SK-N-SH (cell line): ENCODE measurements around the gene SRGAP3. TPM values are rescaled to one million over a fixed set of nuclear protein-coding genes. Genes with fewer than 3 reads are reported as not detected.

ENCODE experiments used
- CTCF ChIA-PET: fragments of 300-600, 350-600 bp; formaldehyde crosslinking; extraction: SDS; loops from one replicate; lab custom pipeline; 2021; lab: Yijun Ruan, JAX
- POLR2A ChIA-PET: fragments of 350-600 bp; sonication (Branson Sonifier 250); formaldehyde crosslinking; extraction: SDS; loops from one replicate; lab custom pipeline; 2020; ENCODE audit warnings: antibody characterized with exemption, inconsistent platforms; lab: Yijun Ruan, JAX
- DNase-seq: peaks from one replicate; pipeline ENCODE4 v3.0.0; 2012
- H2AFZ ChIP-seq: fragments of 200-600 bp; sonication (generic); 2 replicates; pipeline ENCODE4 v1.8.1; 2016; ENCODE audit warnings: antibody characterized with exemption, mild to moderate bottlenecking, low read depth
- H3F3A ChIP-seq: fragments of 200-600 bp; sonication (generic); replicated peaks from 2 replicates; pipeline ENCODE3; 2016; ENCODE audit warnings: antibody characterized with exemption, mild to moderate bottlenecking; ENCODE audit not compliant: insufficient read depth
- H3K27ac ChIP-seq, 2 experiments: fragments of 200-500 bp in 1 of 2; fragments of 200-600 bp in 1 of 2; sonication (Bioruptor generic) in 1 of 2; sonication (generic), shearing (Covaris generic) in 1 of 2; 2 replicates each; pipeline versions ENCODE4 v1.5.1 to v1.6.1; 2014 to 2016; ENCODE audit warnings: low read depth in 2 of 2, inconsistent platforms in 1 of 2, low read length in 1 of 2, mild to moderate bottlenecking in 1 of 2, mixed read lengths in 1 of 2
- H3K27me3 ChIP-seq: fragments of 200-600 bp; sonication (generic), shearing (Covaris generic); 2 replicates; pipeline ENCODE4 v1.6.1; 2016; ENCODE audit warnings: mixed run types; ENCODE audit not compliant: insufficient read depth
- H3K36me3 ChIP-seq, 2 experiments: fragments of 200-500 bp in 1 of 2; fragments of 200-600 bp in 1 of 2; sonication (Bioruptor generic) in 1 of 2; sonication (generic) in 1 of 2; replicated peaks in 1 of 2; 2 replicates each; pipeline versions ENCODE3 to v1.5.1; 2014 to 2016; ENCODE audit warnings: low read length in 1 of 2, mild to moderate bottlenecking in 1 of 2; ENCODE audit not compliant: insufficient read depth in 2 of 2, control insufficient read depth in 1 of 2
- H3K4me1 ChIP-seq, 2 experiments: fragments of 200-500 bp in 1 of 2; fragments of 200-600 bp in 1 of 2; sonication (Bioruptor generic) in 1 of 2; sonication (generic), shearing (Covaris generic) in 1 of 2; 2 replicates each; pipeline versions ENCODE4 v1.5.1 to v1.6.1; 2014 to 2016; ENCODE audit warnings: low read depth in 1 of 2, low read length in 1 of 2, mixed run types in 1 of 2; ENCODE audit not compliant: insufficient read depth in 2 of 2, control insufficient read depth in 1 of 2
- H3K4me2 ChIP-seq: fragments of 200-600 bp; sonication (generic), shearing (Covaris generic); 2 replicates; pipeline ENCODE4 v1.6.1; 2017; ENCODE audit warnings: mixed run types
- H3K4me3 ChIP-seq, 2 experiments: fragments of 200-500 bp in 1 of 2; fragments of 200-600 bp in 1 of 2; sonication (Bioruptor generic) in 1 of 2; sonication (generic), shearing (Covaris generic) in 1 of 2; 2 replicates each; pipeline versions ENCODE4 v1.5.1 to v1.8.1; 2014 to 2016; ENCODE audit warnings: low read depth in 2 of 2, inconsistent platforms in 1 of 2, low read length in 1 of 2, mild to moderate bottlenecking in 1 of 2, mixed read lengths in 1 of 2, moderate library complexity in 1 of 2
- H3K79me2 ChIP-seq: fragments of 200-600 bp; sonication (generic); 2 replicates; pipeline ENCODE4 v1.8.1; 2017; ENCODE audit warnings: mild to moderate bottlenecking; ENCODE audit not compliant: insufficient read depth
- H3K9ac ChIP-seq: fragments of 200-600 bp; sonication (generic); 2 replicates; pipeline ENCODE4 v1.6.1; 2017; ENCODE audit warnings: mixed run types
- H3K9me2 ChIP-seq: fragments of 200-600 bp; sonication (generic); 2 replicates; pipeline ENCODE4 v1.6.1; 2017; ENCODE audit warnings: mixed run types
- H3K9me3 ChIP-seq: fragments of 200-600 bp; sonication (generic); 2 replicates; pipeline ENCODE4 v1.6.1; 2017; ENCODE audit warnings: mixed run types, mild to moderate bottlenecking, moderate library complexity
- H4K20me1 ChIP-seq: fragments of 200-600 bp; sonication (generic); 2 replicates; pipeline ENCODE4 v1.6.1; 2017; ENCODE audit warnings: mild to moderate bottlenecking, mixed run types; ENCODE audit not compliant: insufficient read depth
- EP300 ChIP-seq, 2 experiments: IDR thresholded peaks; 2 replicates each; pipeline versions ENCODE4 v1.4.0 to v1.6.1; 2012; ENCODE audit warnings: borderline replicate concordance in 1 of 2, low read depth in 1 of 2, low read length in 1 of 2
- EZH2phosphoT487 ChIP-seq: fragments of 200-600 bp; sonication (generic); IDR thresholded peaks from 2 replicates; pipeline ENCODE4 v1.6.1; 2017; ENCODE audit warnings: low read depth, mixed run types, mild to moderate bottlenecking, antibody characterized with exemption, moderate library complexity, borderline replicate concordance
- FOXJ3 ChIP-seq: sonication (generic); formaldehyde crosslinking; IDR thresholded peaks from 2 replicates; pipeline ENCODE4 v1.5.1; 2020; ENCODE audit warnings: mild to moderate bottlenecking, missing genetic modification reagents
- FOXM1 ChIP-seq: IDR thresholded peaks from 2 replicates; pipeline ENCODE4 v1.4.0; 2012; ENCODE audit warnings: low read depth, mild to moderate bottlenecking
- GATA2 ChIP-seq: sonication (generic); formaldehyde crosslinking; IDR thresholded peaks from 2 replicates; pipeline ENCODE4 v1.5.0; 2020; ENCODE audit warnings: mild to moderate bottlenecking, missing genetic modification reagents
- IRF3 ChIP-seq: fragments of 150-350 bp; IDR thresholded peaks from 2 replicates; pipeline ENCODE4 v1.6.1; 2016; ENCODE audit warnings: mild to moderate bottlenecking, low read depth, low read length
- MAX ChIP-seq: IDR thresholded peaks from 2 replicates; pipeline ENCODE4 v1.4.0; 2012; ENCODE audit warnings: low read depth
- POLR2AphosphoS5 ChIP-seq: IDR thresholded peaks from 2 replicates; pipeline ENCODE4 v1.6.1; 2012; ENCODE audit warnings: low read depth, low read length
- RAD21 ChIP-seq: IDR thresholded peaks from 2 replicates; pipeline ENCODE4 v1.6.1; 2012; ENCODE audit warnings: mild to moderate bottlenecking, low read length
- RCOR1 ChIP-seq: fragments of 150-350 bp; IDR thresholded peaks from 2 replicates; pipeline ENCODE4 v1.6.1; 2017; ENCODE audit warnings: antibody characterized with exemption, low read length
- RFX5 ChIP-seq: IDR thresholded peaks from 2 replicates; pipeline ENCODE4 v1.6.1; 2012; ENCODE audit warnings: mild to moderate bottlenecking, improper control_type of control experiment, low read length
- RXRA ChIP-seq: IDR thresholded peaks from 2 replicates; pipeline ENCODE4 v1.4.0; 2012; ENCODE audit warnings: low read depth, mild to moderate bottlenecking, borderline replicate concordance
- SMC3 ChIP-seq: IDR thresholded peaks from 2 replicates; pipeline ENCODE4 v1.6.1; 2012; ENCODE audit warnings: low read depth, low read length, improper control_type of control experiment
- TCF12 ChIP-seq: IDR thresholded peaks from 2 replicates; pipeline ENCODE4 v1.4.0; 2012
- TEAD4 ChIP-seq: IDR thresholded peaks from 2 replicates; pipeline ENCODE4 v1.4.0; 2012; ENCODE audit warnings: mild to moderate bottlenecking, borderline replicate concordance; ENCODE audit not compliant: insufficient read depth
- USF2 ChIP-seq: fragments of 150-350 bp; IDR thresholded peaks from 2 replicates; pipeline ENCODE4 v1.6.1; 2017; ENCODE audit warnings: antibody characterized with exemption, low read length, low read depth, borderline replicate concordance
- ZBTB33 ChIP-seq: IDR thresholded peaks from 2 replicates; pipeline ENCODE4 v1.4.0; 2012; ENCODE audit warnings: low read depth, borderline replicate concordance
- WGBS: methylation state at CpG from one replicate; pipeline ENCODE4 v1.1.6; 2017; ENCODE audit warnings: low lambda C conversion rate; 5-methylcytosine and 5-hydroxymethylcytosine counted together
- polyA plus RNA-seq, 3 experiments: library from polyadenylated mRNA; depleted of rRNA; stranded (reverse); fragments of >200 nt; gene quantifications; 2 replicates each; pipeline ENCODE4 v1.2.3, GENCODE V29; 2012
- TF ChIP-seq, protein P1 (sequence below): IDR thresholded peaks from 2 replicates; pipeline ENCODE4 v1.6.1; 2012; ENCODE audit warnings: mild to moderate bottlenecking, low read depth, low read length, moderate library complexity
- TF ChIP-seq, protein P2 (sequence below): IDR thresholded peaks from 2 replicates; pipeline ENCODE4 v1.4.0; 2012; ENCODE audit warnings: low read depth, borderline replicate concordance
- TF ChIP-seq, protein P3 (sequence below): IDR thresholded peaks from 2 replicates; pipeline ENCODE4; 2012

SRGAP3 gene
- polyA plus RNA-seq, 1 of the 3 experiments (the other 2 are of a cell fraction) = 2.8 TPM

- CTCF ChIA-PET = interaction anchor here (1.1 to 10.5 kb wide), 5 partner anchors 11 to 318 kb away, joined by 4 to 151 read pairs (median 112); no protein-coding TSS in a partner anchor
- Histone ChIP-seq H3K4me2 (no peak overlapping the region), H3K9me3 (no peaks in the 10 kb centered on the region), H3K4me1 (peaks cover 0 to 6% of the 10 kb centered on the region in 2 experiments; a peak in 1 of 4 replicates), H3F3A (no peaks in the 10 kb centered on the region), H3K4me3 (no peak overlapping the region), H3K79me2 (no peaks in the 10 kb centered on the region), H3K36me3 (no peaks in the 10 kb centered on the region), H2AFZ (no peak overlapping the region)
- POLR2A ChIA-PET = no interaction called here
- no peak for TF ChIP-seq TCF12
- TF ChIP-seq RXRA = no peak
- TF ChIP-seq USF2 = no peak
- TF ChIP-seq RFX5 = no peak
- TF ChIP-seq IRF3 = no peak
- no peak for TF ChIP-seq FOXM1
- TF ChIP-seq, protein P1, sequence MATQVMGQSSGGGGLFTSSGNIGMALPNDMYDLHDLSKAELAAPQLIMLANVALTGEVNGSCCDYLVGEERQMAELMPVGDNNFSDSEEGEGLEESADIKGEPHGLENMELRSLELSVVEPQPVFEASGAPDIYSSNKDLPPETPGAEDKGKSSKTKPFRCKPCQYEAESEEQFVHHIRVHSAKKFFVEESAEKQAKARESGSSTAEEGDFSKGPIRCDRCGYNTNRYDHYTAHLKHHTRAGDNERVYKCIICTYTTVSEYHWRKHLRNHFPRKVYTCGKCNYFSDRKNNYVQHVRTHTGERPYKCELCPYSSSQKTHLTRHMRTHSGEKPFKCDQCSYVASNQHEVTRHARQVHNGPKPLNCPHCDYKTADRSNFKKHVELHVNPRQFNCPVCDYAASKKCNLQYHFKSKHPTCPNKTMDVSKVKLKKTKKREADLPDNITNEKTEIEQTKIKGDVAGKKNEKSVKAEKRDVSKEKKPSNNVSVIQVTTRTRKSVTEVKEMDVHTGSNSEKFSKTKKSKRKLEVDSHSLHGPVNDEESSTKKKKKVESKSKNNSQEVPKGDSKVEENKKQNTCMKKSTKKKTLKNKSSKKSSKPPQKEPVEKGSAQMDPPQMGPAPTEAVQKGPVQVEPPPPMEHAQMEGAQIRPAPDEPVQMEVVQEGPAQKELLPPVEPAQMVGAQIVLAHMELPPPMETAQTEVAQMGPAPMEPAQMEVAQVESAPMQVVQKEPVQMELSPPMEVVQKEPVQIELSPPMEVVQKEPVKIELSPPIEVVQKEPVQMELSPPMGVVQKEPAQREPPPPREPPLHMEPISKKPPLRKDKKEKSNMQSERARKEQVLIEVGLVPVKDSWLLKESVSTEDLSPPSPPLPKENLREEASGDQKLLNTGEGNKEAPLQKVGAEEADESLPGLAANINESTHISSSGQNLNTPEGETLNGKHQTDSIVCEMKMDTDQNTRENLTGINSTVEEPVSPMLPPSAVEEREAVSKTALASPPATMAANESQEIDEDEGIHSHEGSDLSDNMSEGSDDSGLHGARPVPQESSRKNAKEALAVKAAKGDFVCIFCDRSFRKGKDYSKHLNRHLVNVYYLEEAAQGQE = no peak
- no peak for TF ChIP-seq FOXJ3 (CRISPR knock-in tag)
- no peak for TF ChIP-seq EZH2phosphoT487
- no peak for TF ChIP-seq GATA2 (CRISPR knock-in tag)
- no peak for TF ChIP-seq EP300 (IDR thresholded peaks at IDR 0.05; ENCODE audit: borderline replicate concordance in 1 of 2, low read depth in 1 of 2, low read length in 1 of 2)
- no peak for TF ChIP-seq MAX
- TF ChIP-seq POLR2AphosphoS5 = no peak
- TF ChIP-seq, protein P2, sequence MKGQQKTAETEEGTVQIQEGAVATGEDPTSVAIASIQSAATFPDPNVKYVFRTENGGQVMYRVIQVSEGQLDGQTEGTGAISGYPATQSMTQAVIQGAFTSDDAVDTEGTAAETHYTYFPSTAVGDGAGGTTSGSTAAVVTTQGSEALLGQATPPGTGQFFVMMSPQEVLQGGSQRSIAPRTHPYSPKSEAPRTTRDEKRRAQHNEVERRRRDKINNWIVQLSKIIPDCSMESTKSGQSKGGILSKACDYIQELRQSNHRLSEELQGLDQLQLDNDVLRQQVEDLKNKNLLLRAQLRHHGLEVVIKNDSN = no peak
- TF ChIP-seq ZBTB33 = no peak
- no peak for TF ChIP-seq SMC3
- no peak for TF ChIP-seq RCOR1
- TF ChIP-seq TEAD4 = no peak
- TF ChIP-seq, protein P3, sequence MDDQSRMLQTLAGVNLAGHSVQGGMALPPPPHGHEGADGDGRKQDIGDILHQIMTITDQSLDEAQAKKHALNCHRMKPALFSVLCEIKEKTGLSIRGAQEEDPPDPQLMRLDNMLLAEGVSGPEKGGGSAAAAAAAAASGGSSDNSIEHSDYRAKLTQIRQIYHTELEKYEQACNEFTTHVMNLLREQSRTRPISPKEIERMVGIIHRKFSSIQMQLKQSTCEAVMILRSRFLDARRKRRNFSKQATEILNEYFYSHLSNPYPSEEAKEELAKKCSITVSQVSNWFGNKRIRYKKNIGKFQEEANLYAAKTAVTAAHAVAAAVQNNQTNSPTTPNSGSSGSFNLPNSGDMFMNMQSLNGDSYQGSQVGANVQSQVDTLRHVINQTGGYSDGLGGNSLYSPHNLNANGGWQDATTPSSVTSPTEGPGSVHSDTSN = no peak
- TF ChIP-seq RAD21 = no peak
- TF ChIP-seq, all 33 proteins: peak for 0
- H4K20me1 ChIP-seq = no peaks in the 10 kb centered on the region
- no peak for DNase-seq
- H3K27me3 ChIP-seq = no peaks in the 10 kb centered on the region
- no peaks in the 10 kb centered on the region for H3K9me2 ChIP-seq
- H3K9ac ChIP-seq = no peak overlapping the region
- WGBS = no CpG with 5 or more reads among the region's 37 CpGs
- no peak overlapping the region for H3K27ac ChIP-seq
These were observed 264.0 kb downstream of the SRGAP3 start for GRCh38 chr3:8985411-8985831.
